Measurements from ENCODE around the gene ETV5.

GRCh38 chr3:186070996-186071395 lies 37.9 kb downstream of the ETV5 start:
- no peak for TF ChIP-seq CTCF (IDR thresholded peaks at IDR 0.05)
- no peak for TF ChIP-seq EZH2 (IDR thresholded peaks at IDR 0.05)
- no peak for TF ChIP-seq EZH2phosphoT487 (IDR thresholded peaks at IDR 0.05)

All from neural progenitor cell (in vitro differentiated cells).